Measurements from ENCODE around the gene TMEM255A. TPM values are rescaled to one million over a fixed set of nuclear protein-coding genes. Genes with fewer than 3 reads are reported as not detected.

Gene TMEM255A
- total RNA-seq, 1 donor from 2014 or later = 0.20 TPM

GRCh38 chrX:120306630-120307029, 4.6 kb downstream of the TMEM255A start:
- ATAC-seq = no peak

- ATAC-seq = no peak
Measured at GRCh38 chrX:120305531-120306141, 5.6 kb downstream of the TMEM255A start.

DNA sequence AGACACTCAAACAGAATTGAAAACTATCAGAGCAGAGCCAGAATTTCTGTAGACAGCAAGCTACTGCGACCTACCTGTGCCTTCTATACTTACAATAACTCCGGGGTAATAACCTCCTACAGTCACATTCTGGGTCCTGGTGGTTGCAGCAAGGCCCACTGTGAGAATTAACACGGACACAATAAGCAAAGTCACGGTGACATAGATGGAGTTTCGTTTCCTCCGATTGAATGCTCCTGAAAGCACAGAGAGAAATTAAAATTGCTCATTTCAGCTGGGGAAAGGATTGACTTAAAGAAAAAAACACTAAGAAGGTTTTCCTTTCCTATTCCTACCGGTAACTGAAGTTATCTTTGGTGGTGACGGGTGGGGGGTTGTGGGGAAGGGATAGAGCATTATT, 7.0 kb downstream of the TMEM255A start:
- ATAC-seq = no peak

GRCh38 chrX:120302434-120302833, 8.8 kb downstream of the TMEM255A start:
- peak; percentile 51 for ATAC-seq

GRCh38 chrX:120301960-120302359, 9.3 kb downstream of the TMEM255A start:
- no peak for ATAC-seq

DNA sequence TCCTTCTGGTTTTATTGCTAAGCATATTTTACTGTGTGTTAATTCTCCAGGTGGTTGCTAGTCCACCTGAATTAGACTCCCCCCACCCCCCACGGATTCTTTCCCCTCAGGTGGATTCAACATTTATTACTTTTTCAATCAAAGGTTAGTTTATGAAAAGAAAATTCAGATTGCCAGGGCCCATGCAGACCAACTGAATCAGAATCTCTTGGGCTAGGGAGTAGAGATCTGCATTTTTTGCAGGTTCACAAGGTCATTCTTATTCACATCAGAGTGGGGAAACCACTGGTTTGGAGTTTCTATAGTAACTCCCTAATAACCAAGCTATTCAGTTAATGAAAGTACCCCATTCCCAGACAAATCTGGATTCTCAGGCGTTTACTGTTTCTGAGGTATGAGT, 9.8 kb downstream of the TMEM255A start:
- ATAC-seq = no peak

- no peak for ATAC-seq
Measured at GRCh38 chrX:120299928-120300327, 11.3 kb downstream of the TMEM255A start.

DNA sequence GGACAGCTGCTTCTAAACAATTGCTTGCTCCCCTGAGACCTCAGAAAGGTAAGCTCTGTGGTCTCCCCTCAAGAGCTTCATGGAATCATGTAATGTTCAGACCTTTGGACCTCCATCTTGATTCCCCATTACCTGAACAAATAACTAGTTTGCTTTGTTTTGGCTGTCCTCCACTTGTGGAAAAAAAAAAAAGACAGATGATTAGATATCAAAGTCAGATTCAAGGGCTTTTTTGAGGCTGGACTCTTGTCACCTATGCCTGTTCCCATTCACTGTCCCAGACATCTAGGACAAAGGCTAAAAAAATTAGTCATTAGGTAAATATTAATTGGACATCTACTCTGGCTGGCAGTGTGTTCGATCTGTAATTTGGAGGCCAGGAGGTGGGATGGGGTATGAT, 13.3 kb downstream of the TMEM255A start:
- no peak for ATAC-seq

GRCh38 chrX:120294651-120295050, 16.6 kb downstream of the TMEM255A start:
- no peak for ATAC-seq

DNA sequence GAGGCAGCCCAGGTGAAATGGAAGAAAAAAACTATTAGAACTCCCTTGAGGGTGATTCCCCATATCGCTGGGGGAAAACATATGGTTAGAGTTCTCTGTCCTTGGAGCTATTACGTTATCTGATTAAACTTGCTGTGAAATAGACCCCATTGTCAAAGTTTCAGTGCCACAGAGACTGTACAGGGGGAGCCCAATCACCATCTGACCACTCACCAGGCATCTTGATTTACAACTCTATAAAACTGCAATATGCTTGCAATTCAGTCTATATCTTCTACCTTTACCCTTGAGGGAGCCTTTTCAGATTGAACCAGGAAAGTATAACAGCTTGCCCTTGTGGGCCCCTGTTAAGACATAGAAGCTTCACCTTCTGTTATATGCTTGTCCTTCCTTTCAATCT, 18.2 kb downstream of the TMEM255A start:
- ATAC-seq = no peak

- no peak for ATAC-seq
Measured at GRCh38 chrX:120291211-120291610, 20.1 kb downstream of the TMEM255A start.

GRCh38 chrX:120290107-120290506, 21.2 kb downstream of the TMEM255A start:
- no peak for ATAC-seq

DNA sequence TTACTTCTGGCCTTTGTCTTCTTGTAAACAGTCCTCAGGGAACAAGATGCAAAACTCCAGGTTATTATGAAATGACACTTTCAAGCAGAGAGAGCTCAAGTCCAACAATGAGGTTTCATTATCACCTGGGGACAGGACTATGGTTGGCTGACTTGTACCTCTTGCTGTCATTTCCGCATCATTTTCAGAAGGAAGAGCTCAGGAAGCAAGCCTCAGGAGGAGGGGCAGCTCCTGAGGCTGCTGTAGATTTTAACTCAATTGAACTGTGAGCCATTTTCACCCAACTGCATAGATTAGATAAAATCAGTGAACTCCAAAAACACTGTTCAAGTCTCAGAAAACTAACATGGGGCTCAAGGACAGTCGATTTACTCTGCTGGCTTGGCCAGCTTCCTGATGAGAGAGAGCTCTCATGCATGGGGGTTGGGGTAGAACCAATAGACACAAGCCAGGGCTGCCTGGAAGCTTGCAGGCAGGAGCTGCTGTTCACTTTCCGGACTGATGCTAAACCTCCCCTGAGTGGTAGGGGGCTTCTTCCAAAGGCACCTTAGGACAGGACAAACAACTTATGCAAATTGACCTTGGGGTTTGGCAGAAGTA, 23.6 kb downstream of the TMEM255A start:
- ATAC-seq = no peak

DNA sequence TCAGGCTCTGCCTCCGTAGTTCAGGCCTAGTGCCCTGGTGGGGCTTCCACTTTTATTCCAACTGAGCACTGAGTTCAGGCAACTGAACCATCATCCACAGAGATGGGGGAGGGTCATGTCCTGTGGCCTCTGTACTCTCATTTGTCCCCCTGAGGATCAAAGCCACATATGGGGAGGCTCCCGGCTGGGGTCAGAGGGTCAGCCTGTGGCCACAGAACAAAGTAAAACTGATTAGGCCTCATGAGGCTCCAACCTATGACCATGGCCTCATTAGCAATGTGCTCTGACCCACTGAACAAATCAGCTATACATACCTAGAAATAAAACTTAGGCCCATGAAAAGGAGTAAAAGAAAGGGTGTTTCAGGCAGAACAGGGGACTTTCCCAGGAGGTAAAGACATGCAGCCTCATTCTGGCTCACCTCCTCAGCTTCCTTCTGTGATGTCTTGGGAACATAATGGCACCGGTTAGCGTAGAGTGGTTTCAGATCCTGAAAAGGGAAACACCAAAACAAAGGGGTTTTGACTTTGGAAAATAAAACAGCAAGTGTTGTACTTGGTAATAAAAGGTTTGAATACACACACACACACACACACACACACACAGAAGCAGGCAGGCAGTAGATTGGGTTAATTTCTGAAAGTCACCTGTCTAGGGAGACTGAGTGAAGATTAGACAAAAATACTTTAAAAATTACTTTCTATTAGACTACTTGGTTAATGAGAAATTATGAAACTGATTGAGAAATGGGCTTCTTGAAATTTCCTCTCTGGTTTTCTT, 24.3 kb downstream of the TMEM255A start:
- no peak for ATAC-seq

DNA sequence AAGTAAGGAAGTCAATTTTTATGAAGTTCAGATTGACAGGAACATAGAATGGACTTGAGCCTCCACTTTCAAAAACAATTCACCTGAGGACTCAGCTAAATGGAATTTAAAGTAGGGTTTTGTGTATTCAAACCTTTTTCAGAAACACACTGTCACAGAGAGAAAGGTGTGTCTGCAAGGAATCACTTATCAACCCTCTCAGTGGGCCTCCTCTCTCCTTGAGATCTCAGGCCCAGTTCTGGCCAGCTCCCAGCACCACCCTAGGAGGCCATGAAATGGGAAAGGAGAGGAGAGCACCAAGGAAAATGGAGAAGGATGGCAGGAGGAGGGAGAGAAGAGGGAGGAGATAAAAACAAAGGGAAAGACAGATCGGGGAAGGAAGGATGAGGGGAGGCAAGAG, 28.6 kb downstream of the TMEM255A start:
- ATAC-seq = no peak

- no peak for ATAC-seq
Measured at GRCh38 chrX:120281761-120282160, 29.5 kb downstream of the TMEM255A start.

DNA sequence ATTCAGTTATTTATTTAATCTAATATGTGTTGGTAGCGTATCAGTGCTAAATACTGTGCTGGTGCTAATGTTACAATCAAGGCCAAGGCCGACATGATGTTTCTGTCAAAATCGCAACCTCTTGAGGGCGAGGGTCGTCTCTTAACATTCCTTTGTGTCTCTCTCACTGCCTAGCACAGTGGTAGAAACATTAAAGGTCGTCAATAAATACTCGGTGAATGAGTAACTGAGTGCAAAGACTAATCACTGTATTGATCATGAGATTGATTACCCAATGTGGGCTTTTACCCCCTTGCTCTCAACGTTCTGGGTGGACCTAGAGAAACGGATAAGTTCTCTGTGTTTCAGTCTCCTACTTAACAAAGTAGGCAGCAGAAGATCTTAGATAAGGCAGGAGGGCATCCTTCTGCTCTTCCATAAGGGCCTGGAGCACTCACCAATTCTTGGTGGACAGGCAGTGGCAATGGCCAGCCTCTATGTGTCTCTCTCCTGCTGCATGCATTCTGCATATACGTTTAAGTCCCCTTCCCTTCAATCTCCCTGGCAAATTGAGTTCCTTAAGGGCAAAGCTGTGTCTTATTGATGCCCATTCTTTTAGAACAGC, 30.1 kb downstream of the TMEM255A start:
- ATAC-seq = no peak

GRCh38 chrX:120274958-120275357, 36.3 kb downstream of the TMEM255A start:
- ATAC-seq = no peak

- ATAC-seq = no peak
Measured at GRCh38 chrX:120274145-120274544, 37.1 kb downstream of the TMEM255A start.

DNA sequence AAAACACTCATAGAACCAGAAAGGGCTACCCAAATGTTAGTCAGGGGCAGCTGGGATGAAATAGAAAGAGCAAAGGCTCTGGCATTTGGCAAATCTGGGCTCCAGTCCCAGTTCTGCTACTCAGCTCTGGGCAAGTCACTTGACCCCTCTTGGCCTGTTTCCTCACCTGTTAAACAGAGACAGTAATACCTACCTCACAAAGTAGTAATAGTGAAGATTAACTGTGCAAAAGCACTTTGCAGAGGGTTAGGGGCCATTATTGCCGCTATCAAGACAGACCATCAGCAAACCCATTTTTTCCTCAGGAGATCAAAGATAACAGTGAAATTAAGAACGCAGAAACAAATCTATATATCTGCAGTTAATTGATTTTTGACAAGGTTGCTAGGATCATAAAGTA, 40.0 kb downstream of the TMEM255A start:
- no peak for ATAC-seq

DNA sequence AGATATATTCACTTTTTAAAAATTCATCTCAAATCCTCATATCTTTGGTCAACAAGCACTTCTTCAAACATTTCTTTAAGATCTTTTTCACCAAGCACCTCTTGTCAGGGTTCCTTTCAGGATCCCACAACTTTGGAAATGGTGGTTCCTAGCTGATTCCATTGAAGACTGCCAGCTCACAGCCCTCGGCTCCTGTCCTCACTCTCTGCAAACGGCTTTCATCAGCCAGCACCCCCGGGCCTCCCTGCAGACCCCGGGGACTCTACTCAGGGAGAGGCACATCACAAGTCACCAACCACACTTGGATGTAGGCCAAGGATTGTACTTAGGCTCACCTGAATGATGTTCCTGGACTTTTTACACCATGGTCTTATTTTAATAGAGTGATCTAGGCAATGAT, 40.7 kb downstream of the TMEM255A start:
- no peak for ATAC-seq

DNA sequence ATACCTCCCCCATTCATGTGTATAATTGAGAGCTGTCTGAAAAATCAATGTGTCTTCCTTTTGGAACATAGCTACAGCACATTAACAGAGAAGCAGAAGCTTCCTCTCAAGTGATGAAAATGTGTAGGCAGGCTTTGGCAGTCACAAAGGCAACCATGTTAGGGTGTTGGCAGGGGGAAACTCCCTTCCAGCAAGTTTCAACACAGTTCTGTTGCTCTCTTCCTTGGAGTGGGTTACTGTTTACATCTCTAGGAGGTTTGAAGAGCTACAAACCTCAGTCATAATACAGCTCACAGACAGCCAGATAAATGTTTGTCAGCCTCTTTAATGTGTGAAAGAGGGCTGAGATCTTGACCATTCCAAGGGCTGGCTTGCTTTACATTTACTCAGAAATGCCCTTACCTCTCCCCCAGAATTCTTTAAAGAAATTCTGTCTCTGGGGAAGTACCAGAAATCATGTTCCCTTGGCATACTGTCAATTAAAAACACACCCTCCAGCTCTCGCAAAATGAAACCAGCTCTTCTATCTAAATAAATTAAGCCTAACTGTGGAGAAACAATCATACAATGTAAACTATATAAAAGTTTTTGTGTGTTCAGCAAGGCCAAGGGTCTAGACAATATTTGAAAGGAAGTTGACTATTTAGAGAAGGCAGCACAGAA, 41.8 kb downstream of the TMEM255A start:
- ATAC-seq = peak; percentile 88

DNA sequence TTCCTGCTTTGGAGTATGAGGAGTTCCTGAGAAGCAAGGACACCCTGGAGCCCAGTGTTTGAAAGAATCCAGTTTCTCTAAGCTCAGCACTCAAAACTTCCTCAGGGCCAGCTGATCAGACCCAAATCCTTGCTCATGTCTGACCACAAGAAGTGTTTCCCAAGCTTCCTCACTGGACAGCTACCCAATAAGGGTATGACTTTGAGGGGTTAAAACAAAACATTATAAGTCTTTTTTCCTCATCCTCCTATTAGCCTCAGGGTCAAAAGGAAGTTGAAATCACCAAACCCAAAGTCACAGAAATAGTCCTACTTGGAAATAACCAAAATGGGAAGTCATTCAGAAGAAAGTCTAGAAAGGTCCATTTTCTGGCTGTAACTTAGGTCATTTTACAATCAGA, 46.9 kb downstream of the TMEM255A start:
- no peak for ATAC-seq
